Esophagus squamous epithelium (tissue), 5 donors: ENCODE results near the gene SPEN. TPM values are rescaled to one million over a fixed set of nuclear protein-coding genes. Genes with fewer than 3 reads are reported as not detected.

Experiments
- DNase-seq: peaks from one replicate; lab custom pipeline; 2025; lab: John Stamatoyannopoulos, UW
- H3K27ac ChIP-seq, 4 donors: fragments of 200-600 bp; sonication (generic); one replicate each; pipeline ENCODE4 v1.5.1; 2016 to 2019; ENCODE audit warnings: mild to moderate bottlenecking in 1 of 4
- H3K27me3 ChIP-seq, 4 donors: fragments of 200-600 bp; sonication (generic); 1 replicate in 3 of 4; 2 replicates in 1 of 4; pipeline versions ENCODE4 v1.5.1 to v1.6.0; 2017 to 2021; ENCODE audit warnings: antibody characterized with exemption in 1 of 4
- H3K36me3 ChIP-seq, 3 donors: fragments of 200-600 bp; sonication (generic); one replicate each; pipeline ENCODE4 v1.5.1; 2016 to 2019
- H3K4me1 ChIP-seq, 3 donors: fragments of 200-600 bp; sonication (generic); one replicate each; pipeline ENCODE4 v1.5.1; 2017 to 2019
- H3K4me3 ChIP-seq, 4 donors: fragments of 200-600 bp; sonication (generic); 1 replicate in 3 of 4; 2 replicates in 1 of 4; pipeline ENCODE4 v1.5.1; 2016 to 2019; ENCODE audit warnings: mild to moderate bottlenecking in 2 of 4, moderate library complexity in 1 of 4
- H3K9me3 ChIP-seq, 3 donors: fragments of 200-600 bp; sonication (generic); one replicate each; pipeline ENCODE4 v1.5.1; 2016 to 2019
- POLR2A ChIP-seq, 4 donors: fragments of 450-650 bp; IDR thresholded peaks; one replicate each; pipeline ENCODE4 v1.6.1; 2017; ENCODE audit warnings: antibody characterized with exemption in 4 of 4, mild to moderate bottlenecking in 4 of 4, moderate library complexity in 3 of 4
- WGBS, 2 donors: methylation state at CpG; one replicate each; pipeline ENCODE4 v1.1.5; 2018; 5-methylcytosine and 5-hydroxymethylcytosine counted together
- intact Hi-C: fragments of 100-400 bp; cut with DNase I; formaldehyde crosslinking; loops from one replicate; pipeline ENCODE4 v1.15.0; 2022
- total RNA-seq, 4 donors: library from RNA; depleted of rRNA; stranded (reverse); fragments of >200 nt; gene quantifications; one replicate each; pipeline ENCODE4 v1.1.0, GENCODE V29; 2016
- TF ChIP-seq, protein P1 (sequence below), 6 experiments: fragments of 450-650 bp in 4 of 6; fragments of 200-600 bp in 2 of 6; sonication (generic) in 2 of 6; IDR thresholded peaks; one replicate each; pipeline ENCODE4 v1.5.1; 2016 to 2019; ENCODE audit warnings: antibody characterized with exemption in 6 of 6, mild to moderate bottlenecking in 4 of 6, moderate library complexity in 4 of 6
- donor health status: DM: yes; HTN: yes; CAD: no.

The SPEN gene
- total RNA-seq, 4 donors from 2014 or later: 22.4 to 36.0 (median 30.5) TPM

DNA sequence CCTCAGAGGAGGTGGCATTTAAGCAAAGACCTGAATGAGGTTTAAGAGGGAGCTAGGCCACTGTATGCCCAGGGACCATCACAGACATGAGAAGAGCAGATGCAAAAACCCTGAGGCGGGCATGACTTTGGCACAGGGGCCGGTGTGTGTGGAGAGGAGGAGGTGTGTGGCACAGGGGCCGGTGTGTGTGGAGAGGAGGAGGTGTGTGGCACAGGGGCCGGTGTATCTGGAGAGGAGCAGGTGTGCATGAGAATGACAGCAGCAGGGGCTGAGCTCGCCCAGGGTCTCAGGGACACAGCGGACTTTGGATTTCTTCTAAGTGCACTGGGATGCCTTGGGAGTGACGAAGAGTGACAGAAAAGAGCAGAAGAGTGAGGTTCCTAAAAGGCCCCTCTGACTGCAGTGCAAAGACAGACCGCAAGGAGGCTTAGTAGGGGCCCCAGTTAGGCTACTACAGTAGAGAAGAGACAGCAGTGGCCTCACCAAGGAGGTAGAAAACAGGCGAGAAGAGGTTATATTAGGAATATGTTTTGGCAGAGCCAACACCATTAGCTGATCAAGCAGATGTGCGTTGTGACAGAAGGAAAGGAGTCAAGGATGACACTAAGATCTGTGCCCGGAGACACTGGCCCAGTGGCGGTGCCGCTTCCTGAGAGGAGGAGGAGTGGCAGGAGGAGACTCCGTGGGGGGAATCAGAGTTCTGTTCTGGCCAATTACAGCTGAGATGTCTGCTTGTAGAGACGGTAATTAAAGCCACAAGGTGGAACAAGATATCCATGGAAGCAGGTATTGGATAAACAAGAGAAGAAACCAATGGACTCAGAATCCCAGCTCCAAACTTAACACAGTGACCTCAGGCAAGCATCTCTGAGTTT lies 110.0 kb downstream of the SPEN start:
- peaks cover 23 to 67% (median 37%) of the 10 kb centered on the region in 3 donors for H3K4me1 ChIP-seq

DNA sequence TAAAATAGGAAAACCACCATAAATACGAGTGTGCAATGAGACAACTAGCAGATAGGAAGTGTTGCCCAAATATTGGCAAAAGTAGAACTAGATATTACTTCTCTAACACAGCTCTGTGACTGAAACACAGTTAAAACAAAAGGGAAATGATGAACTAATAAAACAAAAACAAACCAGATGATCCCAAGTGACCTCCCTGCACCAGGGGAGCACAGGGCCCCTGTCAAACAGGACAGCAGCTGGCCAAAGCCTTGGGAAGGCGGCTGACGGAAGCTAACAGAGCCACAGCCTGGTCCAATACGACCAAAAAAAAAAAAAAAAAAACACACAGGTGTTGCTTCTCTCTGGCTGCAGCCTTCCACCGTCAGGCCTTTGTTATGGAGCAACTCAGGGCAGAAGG lies 110.6 kb downstream of the SPEN start:
- intact Hi-C loops: no loop called here
- no peak for DNase-seq

More for the DNA sequence above, 110.0 kb downstream of the SPEN start:
- no peaks in the 10 kb centered on the region for H3K27me3 ChIP-seq
- H3K36me3 ChIP-seq: peaks cover 0 to 6% (median 0%) of the 10 kb centered on the region in 3 donors
- no peak for DNase-seq
- H3K9me3 ChIP-seq: no peaks in the 10 kb centered on the region
- no peak overlapping the region for H3K4me3 ChIP-seq
- intact Hi-C loops: no loop called here
- WGBS, 2 donors: 83 to 91% methylated on average over 14 to 15 of the region's 15 CpGs
- TF ChIP-seq, protein P1, sequence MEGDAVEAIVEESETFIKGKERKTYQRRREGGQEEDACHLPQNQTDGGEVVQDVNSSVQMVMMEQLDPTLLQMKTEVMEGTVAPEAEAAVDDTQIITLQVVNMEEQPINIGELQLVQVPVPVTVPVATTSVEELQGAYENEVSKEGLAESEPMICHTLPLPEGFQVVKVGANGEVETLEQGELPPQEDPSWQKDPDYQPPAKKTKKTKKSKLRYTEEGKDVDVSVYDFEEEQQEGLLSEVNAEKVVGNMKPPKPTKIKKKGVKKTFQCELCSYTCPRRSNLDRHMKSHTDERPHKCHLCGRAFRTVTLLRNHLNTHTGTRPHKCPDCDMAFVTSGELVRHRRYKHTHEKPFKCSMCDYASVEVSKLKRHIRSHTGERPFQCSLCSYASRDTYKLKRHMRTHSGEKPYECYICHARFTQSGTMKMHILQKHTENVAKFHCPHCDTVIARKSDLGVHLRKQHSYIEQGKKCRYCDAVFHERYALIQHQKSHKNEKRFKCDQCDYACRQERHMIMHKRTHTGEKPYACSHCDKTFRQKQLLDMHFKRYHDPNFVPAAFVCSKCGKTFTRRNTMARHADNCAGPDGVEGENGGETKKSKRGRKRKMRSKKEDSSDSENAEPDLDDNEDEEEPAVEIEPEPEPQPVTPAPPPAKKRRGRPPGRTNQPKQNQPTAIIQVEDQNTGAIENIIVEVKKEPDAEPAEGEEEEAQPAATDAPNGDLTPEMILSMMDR (IDR thresholded peaks at IDR 0.05): peak in 1 of 6 experiments; percentile 14
- no peak for TF ChIP-seq POLR2A (IDR thresholded peaks at IDR 0.05)
- no peak overlapping the region for H3K27ac ChIP-seq

DNA sequence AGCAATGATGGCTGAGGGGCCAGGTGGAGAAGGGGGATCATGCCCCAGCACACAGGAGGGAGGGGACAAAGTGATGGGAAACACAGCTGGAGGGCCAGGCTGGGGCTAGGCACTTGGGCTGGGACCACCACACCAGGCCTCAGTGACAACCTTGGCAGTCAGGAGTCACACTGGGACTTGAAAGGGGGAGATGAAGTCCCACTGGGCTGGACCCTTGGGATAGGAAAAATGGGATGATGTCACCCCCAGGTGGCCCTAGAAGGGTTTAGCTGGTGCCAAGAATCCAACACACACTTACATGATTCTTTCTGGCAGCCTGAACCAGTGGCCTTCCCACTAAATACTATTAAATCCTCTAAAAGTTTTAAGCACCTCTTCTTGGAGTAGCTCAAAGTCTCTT lies 111.3 kb downstream of the SPEN start:
- Histone ChIP-seq H3K9me3 (no peaks in the 10 kb centered on the region), H3K36me3 (peaks cover 0 to 11% (median 0%) of the 10 kb centered on the region in 3 donors), H3K4me1 (peaks cover 13 to 66% (median 27%) of the 10 kb centered on the region in 3 donors), H3K27ac (peak overlapping the region in 1 of 4 donors; percentile 13), H3K4me3 (no peak overlapping the region), H3K27me3 (no peaks in the 10 kb centered on the region)
- TF ChIP-seq, protein P1 (IDR thresholded peaks at IDR 0.05): no peak
- no peak for TF ChIP-seq POLR2A (IDR thresholded peaks at IDR 0.05)
- intact Hi-C loops: no loop called here
- no peak for DNase-seq

More for the DNA sequence above, 110.6 kb downstream of the SPEN start:
- H3K9me3 ChIP-seq: no peaks in the 10 kb centered on the region
- H3K4me3 ChIP-seq: no peak overlapping the region
- TF ChIP-seq POLR2A (IDR thresholded peaks at IDR 0.05): no peak
- TF ChIP-seq, protein P1 (IDR thresholded peaks at IDR 0.05): no peak
- peaks cover 17 to 66% (median 30%) of the 10 kb centered on the region in 3 donors for H3K4me1 ChIP-seq
- H3K27ac ChIP-seq: no peak overlapping the region
- no peaks in the 10 kb centered on the region for H3K27me3 ChIP-seq
- 78% methylated on average over 5 of the region's 5 CpGs for WGBS, 2 donors
- H3K36me3 ChIP-seq: peaks cover 0 to 11% (median 0%) of the 10 kb centered on the region in 3 donors

DNA sequence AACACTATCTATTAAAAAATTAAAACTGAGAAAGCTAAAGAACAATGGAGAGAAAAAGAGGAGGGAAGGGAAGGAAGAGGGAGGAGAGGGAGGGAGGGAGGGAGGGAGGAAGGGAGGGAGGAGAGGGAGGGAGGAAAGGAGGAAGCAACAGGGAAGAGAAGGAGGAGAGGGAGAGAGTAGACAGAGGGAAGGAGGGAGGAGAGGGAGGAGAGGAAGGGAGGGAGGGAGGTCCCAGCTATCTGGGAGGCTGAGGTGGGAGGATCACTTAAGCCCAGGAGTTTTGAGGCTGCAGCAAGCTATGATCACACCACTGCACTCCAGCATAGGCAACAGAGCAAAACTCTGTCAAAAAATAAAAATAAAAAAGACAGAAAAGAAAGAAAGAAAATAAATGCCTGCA lies 111.9 kb downstream of the SPEN start:
- DNase-seq: no peak
- H3K9me3 ChIP-seq: no peaks in the 10 kb centered on the region
- H3K27me3 ChIP-seq: no peaks in the 10 kb centered on the region
- peaks cover 9 to 66% (median 21%) of the 10 kb centered on the region in 3 donors for H3K4me1 ChIP-seq
- TF ChIP-seq, protein P1 (IDR thresholded peaks at IDR 0.05): no peak
- TF ChIP-seq POLR2A (IDR thresholded peaks at IDR 0.05): no peak
- H3K4me3 ChIP-seq: no peak overlapping the region
- intact Hi-C loops: no loop called here
- H3K36me3 ChIP-seq: peaks cover 0 to 11% (median 0%) of the 10 kb centered on the region in 3 donors
- H3K27ac ChIP-seq: no peak overlapping the region

DNA sequence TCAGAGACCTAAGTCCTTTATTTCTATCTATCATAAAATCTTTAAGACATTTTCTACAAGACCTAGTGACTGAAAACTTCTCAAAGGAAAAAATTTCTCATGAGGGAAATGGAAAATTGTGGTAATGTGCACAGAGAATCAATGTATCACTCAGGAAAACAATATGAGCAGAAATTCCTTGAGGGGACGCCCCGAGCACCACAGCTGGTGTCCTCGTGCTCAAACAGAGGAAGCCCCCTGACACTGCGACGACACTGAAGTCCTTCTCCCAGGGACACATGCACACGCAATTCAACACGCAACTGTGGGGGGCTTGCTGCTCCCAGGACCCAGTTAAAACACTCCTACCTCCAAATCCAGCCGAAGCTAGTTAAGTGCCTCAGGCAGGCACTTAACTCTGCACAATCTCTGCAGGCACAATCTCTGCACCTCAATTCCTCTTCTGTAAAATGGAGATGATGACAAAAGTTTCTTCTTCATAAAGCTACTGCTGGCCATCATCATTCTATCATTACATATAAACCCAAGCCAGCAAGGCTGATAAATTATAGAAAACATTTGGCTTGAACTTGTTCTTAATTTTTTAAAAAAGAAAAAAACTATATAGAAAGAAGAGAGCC lies 112.4 kb downstream of the SPEN start:
- Histone ChIP-seq H3K4me1 (peaks cover 5 to 66% (median 18%) of the 10 kb centered on the region in 3 donors), H3K9me3 (no peaks in the 10 kb centered on the region), H3K27me3 (no peaks in the 10 kb centered on the region), H3K36me3 (peaks cover 0 to 11% (median 0%) of the 10 kb centered on the region in 3 donors), H3K27ac (no peak overlapping the region), H3K4me3 (no peak overlapping the region)
- 75 to 83% methylated on average over 5 to 8 of the region's 8 CpGs for WGBS, 2 donors
- TF ChIP-seq, protein P1 (IDR thresholded peaks at IDR 0.05): no peak
- no peak for TF ChIP-seq POLR2A (IDR thresholded peaks at IDR 0.05)
- intact Hi-C loops: no loop called here
- no peak for DNase-seq
